Heart left ventricle (tissue), 16 donors: ENCODE data around the gene ZNF354C. TPM values are rescaled to one million over a fixed set of nuclear protein-coding genes. Genes with fewer than 3 reads are reported as not detected.

Experiments used
- ATAC-seq, 4 donors: fragments of 200-7000 bp; cut with Tn5 transposase; one replicate each; pipeline ENCODE4 v1.9.1; 2020 to 2022; ENCODE audit warnings: moderate library complexity in 4 of 4, mild to moderate bottlenecking in 3 of 4, moderate number of reproducible peaks in 1 of 4
- DNase-seq, 5 donors: peaks; one replicate each; pipeline ENCODE4 v3.0.0-alpha.2; 2020
- H3K27ac ChIP-seq, 12 donors: fragments of 200-600 bp; sonication (generic) in 4 of 12; one replicate each; pipeline versions ENCODE4 v1.5.0 to v1.8.0; 2016 to 2022; ENCODE audit warnings: mild to moderate bottlenecking in 2 of 12
- H3K27me3 ChIP-seq, 9 donors: fragments of 200-600 bp; sonication (generic) in 2 of 9; one replicate each; pipeline versions ENCODE4 v1.5.1 to v1.8.0; 2016 to 2022; ENCODE audit warnings: mild to moderate bottlenecking in 3 of 9
- H3K36me3 ChIP-seq, 9 donors: fragments of 200-600 bp; sonication (generic) in 2 of 9; one replicate each; pipeline versions ENCODE4 v1.5.0 to v1.8.0; 2018 to 2022; ENCODE audit warnings: mild to moderate bottlenecking in 2 of 9
- H3K4me1 ChIP-seq, 12 donors: fragments of 200-600 bp; sonication (generic) in 4 of 12; one replicate each; pipeline versions ENCODE4 v1.5.0 to v1.8.0; 2016 to 2022; ENCODE audit warnings: mild to moderate bottlenecking in 3 of 12
- H3K4me3 ChIP-seq, 12 donors: fragments of 200-600 bp; sonication (generic) in 4 of 12; one replicate each; pipeline versions ENCODE4 v1.5.0 to v1.8.0; 2017 to 2022; ENCODE audit warnings: mild to moderate bottlenecking in 9 of 12, moderate library complexity in 4 of 12
- H3K9me3 ChIP-seq, 12 donors: fragments of 200-600 bp; sonication (generic) in 4 of 12; one replicate each; pipeline versions ENCODE4 v1.5.0 to v1.8.0; 2016 to 2022; ENCODE audit warnings: mild to moderate bottlenecking in 1 of 12
- CTCF ChIP-seq, 12 donors: fragments of 200-600 bp; sonication (generic) in 4 of 12; IDR thresholded peaks; one replicate each; pipeline versions ENCODE4 v1.5.0 to v1.8.0; 2018 to 2022; ENCODE audit warnings: antibody characterized with exemption in 12 of 12, mild to moderate bottlenecking in 5 of 12
- POLR2A ChIP-seq, 2 donors: fragments of 450-650 bp; IDR thresholded peaks; one replicate each; pipeline ENCODE4 v1.6.1; 2017; ENCODE audit warnings: antibody characterized with exemption in 2 of 2, mild to moderate bottlenecking in 2 of 2, moderate library complexity in 2 of 2
- WGBS, 4 donors: extraction: QIAGEN DNeasy Blood & Tissue Kit in 2 of 4; methylation state at CpG; one replicate each; pipeline versions ENCODE4 v1.1.5 to v1.1.7; 2013 to 2018; 5-methylcytosine and 5-hydroxymethylcytosine counted together
- intact Hi-C, 10 donors: fragments of 100-400 bp; cut with DNase I; formaldehyde crosslinking; loops; one replicate each; pipeline versions ENCODE4 v1.11.1 to v1.14.2; 2022
- polyA plus RNA-seq, 2 donors: library from polyadenylated mRNA; stranded (reverse); fragments of 200-250 nt; gene quantifications; one replicate each; pipeline ENCODE4 v1.2.3, GENCODE V29; 2013
- total RNA-seq, 9 donors: library from RNA; depleted of rRNA in 2 of 9; stranded (reverse); fragments of >200 nt in 2 of 9; fragmentation: NEBNext Ultra II Directional in 3 of 9; extraction: Animal tissue kit (Norgen Biotek cat#: 25700) in 3 of 9; gene quantifications; one replicate each; pipeline versions ENCODE4 v1.1.0 to v1.2.4, GENCODE V29; 2016 to 2023
- donor health status: ischemic (EF 13 %, LVEDD 7.1; RV severe dilation, severe dysfunction).
- donor health status: healthy with polysubstance abuse.
- donor health status: DM: no; HTN: yes; CAD: no.
- donor health status: DM: no; HTN: no; CAD: no.
- donor health status: ischemic (EF 25% LVEDD 6.9; RV normal size, moderate dysfunction).
- donor health status: ischemic (EF 25% LVEDD 5.7; RV mildly dilated, moderate dysfunction).
- donor health status: healthy.
- donor health status: DM: yes; HTN: yes; CAD: no.
- donor health status: ischemic (EF 35%, LVEDD 5.7; RV mildly dilated, moderate dysfunction).
- donor health status: nonischemic (EF 11% LVEDD 7.7; RV severe dilation, severe dysfunction).
- donor health status: DM: yes; HTN: yes; CAD: no.
- donor health status: PGD.
- donor health status: ischemic (EF 29% LVEDD 5.4; RV normal size, mild dysfunction).
- donor health status: nonischemic (EF 23%, LVEDD 6.1; RV moderate dilation, normal function).

The ZNF354C gene
- total and polyA plus RNA-seq, 11 donors: 1.3 to 5.7 (median 3.9) TPM

GRCh38 chr5:179115845-179116524, 55.8 kb downstream of the ZNF354C start:
- 87 to 89% (median 88%) methylated on average over 9 of the region's 9 CpGs for WGBS, 4 donors
- Histone ChIP-seq H3K27ac (no peak overlapping the region), H3K27me3 (no peaks in the 10 kb centered on the region), H3K4me1 (no peaks in the 10 kb centered on the region), H3K4me3 (no peak overlapping the region), H3K9me3 (peaks cover 0 to 57% (median 43%) of the 10 kb centered on the region in 12 donors), H3K36me3 (no peaks in the 10 kb centered on the region)
- intact Hi-C loops: no loop called here
- DNase-seq: no peak
- no peak for TF ChIP-seq CTCF (IDR thresholded peaks at IDR 0.05)
- no peak for TF ChIP-seq POLR2A (IDR thresholded peaks at IDR 0.05)
- no peak for ATAC-seq

- Histone ChIP-seq H3K4me1 (no peaks in the 10 kb centered on the region), H3K36me3 (no peaks in the 10 kb centered on the region), H3K9me3 (peaks cover 0 to 44% (median 23%) of the 10 kb centered on the region in 12 donors), H3K27me3 (no peaks in the 10 kb centered on the region), H3K27ac (no peak overlapping the region), H3K4me3 (no peak overlapping the region)
- ATAC-seq (no peak), DNase-seq (no peak)
- no peak for TF ChIP-seq CTCF (IDR thresholded peaks at IDR 0.05)
- TF ChIP-seq POLR2A (IDR thresholded peaks at IDR 0.05): no peak
- intact Hi-C loops: no loop called here
- 84 to 89% (median 86%) methylated on average over 4 of the region's 4 CpGs for WGBS, 4 donors
These were observed 58.2 kb downstream of the ZNF354C start for GRCh38 chr5:179118338-179118737.

- no peak overlapping the region for H3K27ac ChIP-seq
- H3K4me3 ChIP-seq: no peak overlapping the region
- intact Hi-C loops: no loop called here
- TF ChIP-seq POLR2A (IDR thresholded peaks at IDR 0.05): no peak
- no peak for TF ChIP-seq CTCF (IDR thresholded peaks at IDR 0.05)
- no peaks in the 10 kb centered on the region for H3K36me3 ChIP-seq
- 90 to 92% (median 92%) methylated on average over 10 of the region's 10 CpGs for WGBS, 4 donors
- H3K4me1 ChIP-seq: no peaks in the 10 kb centered on the region
- H3K27me3 ChIP-seq: no peaks in the 10 kb centered on the region
- ATAC-seq (no peak), DNase-seq (no peak)
- peaks cover 0 to 40% (median 18%) of the 10 kb centered on the region in 12 donors for H3K9me3 ChIP-seq
These were observed 58.7 kb downstream of the ZNF354C start for GRCh38 chr5:179118756-179119414.

GRCh38 chr5:179119415-179120170, 59.4 kb downstream of the ZNF354C start:
- no peak for TF ChIP-seq POLR2A (IDR thresholded peaks at IDR 0.05)
- TF ChIP-seq CTCF (IDR thresholded peaks at IDR 0.05): no peak
- DNase-seq (no peak), ATAC-seq (no peak)
- no peaks in the 10 kb centered on the region for H3K36me3 ChIP-seq
- H3K4me1 ChIP-seq: no peaks in the 10 kb centered on the region
- WGBS, 4 donors: 90 to 95% (median 91%) methylated on average over 13 to 15 of the region's 15 CpGs
- H3K9me3 ChIP-seq: peaks cover 0 to 33% (median 11%) of the 10 kb centered on the region in 12 donors
- no peak overlapping the region for H3K4me3 ChIP-seq
- H3K27ac ChIP-seq: no peak overlapping the region
- intact Hi-C loops: no loop called here
- peaks cover 0 to 3% (median 0%) of the 10 kb centered on the region in 9 donors for H3K27me3 ChIP-seq
